ENCODE measurements around the gene COA8.

- TF ChIP-seq POLR2A (IDR thresholded peaks at IDR 0.05) (no peak), CTCF (IDR thresholded peaks at IDR 0.05) (no peak)
Observed at GRCh38 chr14:103600503-103600902, 37.7 kb downstream of the COA8 start.
